HCT116 (cell line): Measurements from ENCODE around the gene NFASC. TPM values are rescaled to one million over a fixed set of nuclear protein-coding genes. Genes with fewer than 3 reads are reported as not detected.

Source experiments
- ATAC-seq: fragments of 200-7000 bp; cut with Tn5 transposase; 2 replicates; pipeline ENCODE4 v1.9.1; 2020; ENCODE audit warnings: mild to moderate bottlenecking, moderate library complexity
- BruUV-seq: library from RNA; stranded (reverse); fragments of 400-500 nt; replicated peaks from 2 replicates; lab custom pipeline; 2021; lab: Mats Ljungman, UMichigan
- CTCF ChIA-PET: fragments of 300-600 bp; sonication (Branson Sonifier 250); formaldehyde crosslinking; loops from one replicate; lab custom pipeline; 2021; ENCODE audit warnings: antibody characterized with exemption; lab: Charles Lee
- POLR2A ChIA-PET: fragments of 300-600, 350-600 bp; sonication (Branson Sonifier 250); formaldehyde crosslinking; loops from one replicate; lab custom pipeline; 2021; ENCODE audit warnings: antibody characterized with exemption; lab: Charles Lee
- RAD21 ChIA-PET, 2 experiments: fragments of 300-600 bp; sonication (Branson Sonifier 250); formaldehyde crosslinking; loops; one replicate each; lab custom pipeline; 2023; ENCODE audit warnings: low total read pairs in 2 of 2; ENCODE audit not compliant: uncharacterized antibody in 2 of 2, unreplicated experiment in 2 of 2, low non-redundant PET in 1 of 2; lab: Charles Lee
- DNase-seq: peaks from one replicate; pipeline ENCODE4 v3.0.0-alpha.2; 2010; ENCODE audit warnings: low read depth, low spot score
- H2AFZ ChIP-seq: fragments of 200-600 bp; shearing (Covaris generic), sonication (generic); 2 replicates; pipeline ENCODE4 v1.6.1; 2017; ENCODE audit warnings: low read depth, mixed run types, mixed read lengths, antibody characterized with exemption, low read length; ENCODE audit not compliant: poor library complexity, severe bottlenecking
- H3K27ac ChIP-seq: 2 replicates; pipeline ENCODE4 v1.5.1; 2012; ENCODE audit warnings: low read depth, low read length
- H3K27me3 ChIP-seq: fragments of 200-600 bp; sonication (generic); 2 replicates; pipeline ENCODE4 v1.6.1; 2016; ENCODE audit warnings: mixed run types, low read length, mixed read lengths; ENCODE audit not compliant: insufficient read depth
- H3K36me3 ChIP-seq, 2 experiments: fragments of 200-500 bp in 1 of 2; fragments of 200-600 bp in 1 of 2; sonication (Bioruptor generic) in 1 of 2; sonication (generic) in 1 of 2; 2 replicates each; pipeline versions ENCODE4 v1.5.1 to v1.6.1; 2014 to 2016; ENCODE audit warnings: low read length in 2 of 2, inconsistent platforms in 1 of 2, mixed read lengths in 1 of 2, mixed run types in 1 of 2; ENCODE audit not compliant: insufficient read depth in 2 of 2, control insufficient read depth in 1 of 2
- H3K4me1 ChIP-seq, 2 experiments: fragments of 200-600 bp in 1 of 2; sonication (generic) in 1 of 2; 2 replicates each; pipeline versions ENCODE4 v1.5.1 to v1.6.1; 2012 to 2017; ENCODE audit warnings: low read length in 2 of 2, inconsistent platforms in 1 of 2, mild to moderate bottlenecking in 1 of 2, mixed read lengths in 1 of 2, mixed run types in 1 of 2, moderate library complexity in 1 of 2; ENCODE audit not compliant: insufficient read depth in 2 of 2, control insufficient read depth in 1 of 2
- H3K4me2 ChIP-seq: fragments of 200-600 bp; sonication (generic); 2 replicates; pipeline ENCODE4 v1.6.1; 2017; ENCODE audit warnings: mixed run types, low read length, mixed read lengths
- H3K4me3 ChIP-seq, 2 experiments: fragments of 200-600 bp in 1 of 2; sonication (generic) in 1 of 2; replicated peaks in 1 of 2; 2 replicates each; pipeline ENCODE4 v1.5.1; 2011 to 2016; ENCODE audit warnings: low read length in 2 of 2, control low read depth in 1 of 2, low read depth in 1 of 2, mild to moderate bottlenecking in 1 of 2, mixed read lengths in 1 of 2, mixed run types in 1 of 2
- H3K79me2 ChIP-seq: fragments of 200-600 bp; sonication (generic); 2 replicates; pipeline ENCODE4 v1.6.1; 2017; ENCODE audit warnings: mild to moderate bottlenecking, mixed run types, low read length, moderate library complexity, mixed read lengths; ENCODE audit not compliant: insufficient read depth
- H3K9ac ChIP-seq: fragments of 200-600 bp; sonication (generic); 2 replicates; pipeline ENCODE4 v1.6.1; 2016; ENCODE audit warnings: low read length, mixed read lengths
- H3K9me2 ChIP-seq: fragments of 200-600 bp; sonication (generic), shearing (Covaris generic); 2 replicates; pipeline ENCODE4 v1.6.1; 2017; ENCODE audit warnings: mixed run types, mild to moderate bottlenecking, moderate library complexity; ENCODE audit not compliant: insufficient read depth
- H3K9me3 ChIP-seq, 2 experiments: fragments of 200-500 bp in 1 of 2; fragments of 200-600 bp in 1 of 2; sonication (Bioruptor generic) in 1 of 2; sonication (generic) in 1 of 2; 2 replicates each; pipeline ENCODE4 v1.6.1; 2014 to 2017; ENCODE audit warnings: low read length in 2 of 2, mixed read lengths in 2 of 2, inconsistent platforms in 1 of 2, low read depth in 1 of 2, mild to moderate bottlenecking in 1 of 2, mixed run types in 1 of 2, moderate library complexity in 1 of 2; ENCODE audit not compliant: control insufficient read depth in 1 of 2, insufficient read depth in 1 of 2
- H4K20me1 ChIP-seq: fragments of 200-600 bp; sonication (generic), shearing (Covaris generic); 2 replicates; pipeline ENCODE4 v1.6.1; 2017; ENCODE audit warnings: mixed run types, mild to moderate bottlenecking, moderate library complexity; ENCODE audit not compliant: insufficient read depth
- FOSL1 ChIP-seq: IDR thresholded peaks from 2 replicates; pipeline ENCODE4 v1.6.1; 2012; ENCODE audit warnings: low read depth
- MAX ChIP-seq: IDR thresholded peaks from 2 replicates; pipeline ENCODE4 v1.6.1; 2012
- POLR2AphosphoS5 ChIP-seq: IDR thresholded peaks from 2 replicates; pipeline ENCODE4 v1.6.1; 2011; ENCODE audit warnings: mild to moderate bottlenecking, low read depth, low read length, moderate library complexity
- intact Hi-C: fragments of 100-400 bp; cut with micrococcal nuclease; formaldehyde crosslinking; loops from 2 replicates; pipeline ENCODE4 v1.10.0; 2022
- total RNA-seq: library from RNA; stranded (reverse); gene quantifications from one replicate; pipeline ENCODE4 v1.2.1, GENCODE V29; 2021; ENCODE audit not compliant: unreplicated experiment

The NFASC gene
- total RNA-seq, 1 experiment from 2014 or later: 0.57 TPM

GRCh38 chr1:204866051-204866596, 4.5 kb upstream of the NFASC start:
- ATAC-seq (no peak), DNase-seq (no peak)
- H3K27ac ChIP-seq: no peak overlapping the region
- H3K9ac ChIP-seq: no peak overlapping the region
- no peaks in the 10 kb centered on the region for H3K79me2 ChIP-seq
- no peaks in the 10 kb centered on the region for H4K20me1 ChIP-seq
- H3K27me3 ChIP-seq: peaks cover 47% of the 10 kb centered on the region
- H2AFZ ChIP-seq: no peak overlapping the region
- CTCF ChIA-PET: no interaction called here
- H3K4me3 ChIP-seq: no peak overlapping the region
- RAD21 ChIA-PET: no interaction called here
- intact Hi-C loops: no loop called here
- H3K36me3 ChIP-seq: no peaks in the 10 kb centered on the region
- no peaks in the 10 kb centered on the region for H3K9me2 ChIP-seq
- POLR2A ChIA-PET: no interaction called here
- no peak for TF ChIP-seq FOSL1
- TF ChIP-seq MAX: no peak
- no peaks in the 10 kb centered on the region for H3K4me1 ChIP-seq
- no peaks in the 10 kb centered on the region for H3K9me3 ChIP-seq
- no TSS peak for BruUV-seq
- H3K4me2 ChIP-seq: no peak overlapping the region

GRCh38 chr1:204867203-204867602, 3.5 kb upstream of the NFASC start:
- POLR2A ChIA-PET: no interaction called here
- H3K9ac ChIP-seq: no peak overlapping the region
- no peak for TF ChIP-seq POLR2AphosphoS5
- TF ChIP-seq, all 23 proteins: peak for 0
- ChIA-PET CTCF (no interaction called here), RAD21 (no interaction called here)
- Histone ChIP-seq H3K9me2 (no peaks in the 10 kb centered on the region), H3K79me2 (no peaks in the 10 kb centered on the region), H3K4me1 (no peaks in the 10 kb centered on the region), H3K9me3 (no peaks in the 10 kb centered on the region), H3K27me3 (peaks cover 42% of the 10 kb centered on the region), H4K20me1 (no peaks in the 10 kb centered on the region), H3K4me2 (no peak overlapping the region), H3K36me3 (no peaks in the 10 kb centered on the region), H2AFZ (no peak overlapping the region), H3K27ac (no peak overlapping the region), H3K4me3 (no peak overlapping the region)
- intact Hi-C loops: no loop called here
- no TSS peak for BruUV-seq
- no peak for ATAC-seq
- no peak for DNase-seq
